SJSA1 (cell line): ENCODE results near the gene RPGRIP1. TPM values are rescaled to one million over a fixed set of nuclear protein-coding genes. Genes with fewer than 3 reads are reported as not detected.

Experiments
- total RNA-seq: library from RNA; depleted of rRNA; stranded (reverse); fragments of >200 nt; shearing (Covaris generic); gene quantifications from 2 replicates; pipeline ENCODE4 v1.2.3, GENCODE V29; 2014; rRNA removed

RPGRIP1 gene
- total RNA-seq, 1 experiment from 2014 or later, result not detected

Other genes with a start within 250 kb of the RPGRIP1 start
- not detected in 2 replicates for gene TPPP2, start 249.9 kb upstream of the RPGRIP1 start, total RNA-seq
- gene RNASE13, start 245.3 kb upstream of the RPGRIP1 start, total RNA-seq, result not detected in 2 replicates
- gene RNASE7, start 237.7 kb upstream of the RPGRIP1 start, total RNA-seq, result not detected in 2 replicates
- gene RNASE8, start 222.3 kb upstream of the RPGRIP1 start, total RNA-seq, result not detected in 2 replicates
- gene ARHGEF40, start 209.8 kb upstream of the RPGRIP1 start, total RNA-seq, result 38.7 and 42.2 TPM in 2 replicates
- gene ZNF219, start 181.4 kb upstream of the RPGRIP1 start, total RNA-seq, result 3.2 and 16.8 TPM in 2 replicates
- not detected in 2 replicates for gene TMEM253, start 179.0 kb upstream of the RPGRIP1 start, total RNA-seq
- not detected in 2 replicates for gene OR5AU1, start 124.0 kb upstream of the RPGRIP1 start, total RNA-seq
- 1,058 and 1,156 TPM in 2 replicates for gene HNRNPC, start 10.6 kb upstream of the RPGRIP1 start, total RNA-seq
- gene SUPT16H, start 103.9 kb downstream of the RPGRIP1 start, total RNA-seq, result 63.6 and 90.1 TPM in 2 replicates
- 23.7 and 41.0 TPM in 2 replicates for gene CHD8, start 176.0 kb downstream of the RPGRIP1 start, total RNA-seq
- gene RAB2B, start 196.9 kb downstream of the RPGRIP1 start, total RNA-seq, result 15.4 and 28.3 TPM in 2 replicates
- 18.1 and 23.2 TPM in 2 replicates for gene TOX4, start 197.1 kb downstream of the RPGRIP1 start, total RNA-seq
- 39.8 and 51.8 TPM in 2 replicates for gene METTL3, start 231.3 kb downstream of the RPGRIP1 start, total RNA-seq
- 0.09 and 0.21 TPM in 2 replicates for gene SALL2, start 246.3 kb downstream of the RPGRIP1 start, total RNA-seq